Middle frontal gyrus (tissue), 1 donor: ENCODE data around the gene ANO9.
"Not testable (repeated sequence)": the region's sequence is repeated elsewhere in the genome, so short reads cannot be mapped to it uniquely, and the experiment has no call there.

Experiments
- DNase-seq: peaks from one replicate; pipeline ENCODE4 v3.0.0-alpha.2; 2015; ENCODE audit warnings: low spot score; ENCODE audit errors: extremely low spot score

The ANO9 gene

GRCh38 chr11:416757-417621 lies 24.8 kb downstream of the ANO9 start:
- DNase-seq, result no peak

- DNase-seq, result no peak
Measured at GRCh38 chr11:416051-416756, 25.6 kb downstream of the ANO9 start.

- DNase-seq, result no peak
Measured at GRCh38 chr11:415640-416041, 26.2 kb downstream of the ANO9 start.

GRCh38 chr11:414318-414857 lies 27.4 kb downstream of the ANO9 start:
- no peak for DNase-seq

GRCh38 chr11:413120-414081 lies 28.4 kb downstream of the ANO9 start:
- DNase-seq, result no peak

GRCh38 chr11:412641-413119 lies 29.1 kb downstream of the ANO9 start:
- DNase-seq, result no peak

GRCh38 chr11:411520-411919 lies 30.3 kb downstream of the ANO9 start:
- not testable (repeated sequence) for DNase-seq

GRCh38 chr11:410711-411110 lies 31.1 kb downstream of the ANO9 start:
- not testable (repeated sequence) for DNase-seq

- DNase-seq, result no peak
Measured at GRCh38 chr11:409600-410483, 32.0 kb downstream of the ANO9 start.

- no peak for DNase-seq
Measured at GRCh38 chr11:409008-409599, 32.7 kb downstream of the ANO9 start.

GRCh38 chr11:408154-409007 lies 33.4 kb downstream of the ANO9 start:
- DNase-seq, result no peak

- no peak for DNase-seq
Measured at GRCh38 chr11:407651-408123, 34.1 kb downstream of the ANO9 start.

GRCh38 chr11:406796-407650 lies 34.8 kb downstream of the ANO9 start:
- DNase-seq, result no peak

- no peak for DNase-seq
Measured at GRCh38 chr11:405954-406795, 35.6 kb downstream of the ANO9 start.

- DNase-seq, result no peak
Measured at GRCh38 chr11:405323-405953, 36.4 kb downstream of the ANO9 start.

- DNase-seq, result no peak
Measured at GRCh38 chr11:404551-405264, 37.1 kb downstream of the ANO9 start.
